SW 1271 (cell line): ENCODE results near the gene CEP57L1.
A peak's percentile ranks its signal among the peaks of the same experiment; 100 is the strongest.
"Not testable (repeated sequence)": the region's sequence is repeated elsewhere in the genome, so short reads cannot be mapped to it uniquely, and the experiment has no call there.

ENCODE experiments used
- DNase-seq, 2 experiments: peaks; one replicate each; lab custom pipeline; 2025; lab: John Stamatoyannopoulos, UW

Gene CEP57L1

GRCh38 chr6:109105681-109106080 is 10.4 kb downstream of the CEP57L1 start:
- DNase-seq = no peak

GRCh38 chr6:109109663-109110062 is 14.4 kb downstream of the CEP57L1 start:
- DNase-seq = not testable (repeated sequence)

GRCh38 chr6:109112663-109113062 is 17.4 kb downstream of the CEP57L1 start:
- not testable (repeated sequence) for DNase-seq

- DNase-seq = no peak
Observed at GRCh38 chr6:109117346-109118035, 22.2 kb downstream of the CEP57L1 start.

GRCh38 chr6:109118337-109118736 is 23.0 kb downstream of the CEP57L1 start:
- no peak for DNase-seq

GRCh38 chr6:109118871-109119354 is 23.6 kb downstream of the CEP57L1 start:
- no peak for DNase-seq

- DNase-seq = no peak
Observed at GRCh38 chr6:109121411-109121810, 26.1 kb downstream of the CEP57L1 start.

GRCh38 chr6:109124219-109124618 is 28.9 kb downstream of the CEP57L1 start:
- DNase-seq = no peak

GRCh38 chr6:109125504-109125903 is 30.2 kb downstream of the CEP57L1 start:
- DNase-seq = no peak

- no peak for DNase-seq
Observed at GRCh38 chr6:109130065-109130464, 34.8 kb downstream of the CEP57L1 start.

GRCh38 chr6:109135600-109135999 is 40.3 kb downstream of the CEP57L1 start:
- not testable (repeated sequence) for DNase-seq

GRCh38 chr6:109136039-109136438 is 40.7 kb downstream of the CEP57L1 start:
- DNase-seq = not testable (repeated sequence)

GRCh38 chr6:109136530-109136929 is 41.2 kb downstream of the CEP57L1 start:
- not testable (repeated sequence) for DNase-seq

GRCh38 chr6:109139109-109139508 is 43.8 kb downstream of the CEP57L1 start:
- peak; percentile 23 to 69 for DNase-seq

- not testable (repeated sequence) for DNase-seq
Observed at GRCh38 chr6:109142067-109142466, 46.8 kb downstream of the CEP57L1 start.

- DNase-seq = no peak
Observed at GRCh38 chr6:109143191-109143590, 47.9 kb downstream of the CEP57L1 start.

- DNase-seq = not testable (repeated sequence)
Observed at GRCh38 chr6:109148251-109148650, 52.9 kb downstream of the CEP57L1 start.

- DNase-seq = not testable (repeated sequence)
Observed at GRCh38 chr6:109148716-109149115, 53.4 kb downstream of the CEP57L1 start.

- DNase-seq = no peak
Observed at GRCh38 chr6:109153752-109154151, 58.4 kb downstream of the CEP57L1 start.

- DNase-seq = no peak
Observed at GRCh38 chr6:109164331-109164730, 69.0 kb downstream of the CEP57L1 start.

- peak in 1 of 2 experiments; percentile 14 for DNase-seq
Observed at GRCh38 chr6:109165392-109165974, 70.2 kb downstream of the CEP57L1 start.

- DNase-seq = no peak
Observed at GRCh38 chr6:109166673-109167072, 71.4 kb downstream of the CEP57L1 start.

GRCh38 chr6:109167562-109167961 is 72.3 kb downstream of the CEP57L1 start:
- DNase-seq = no peak
